HG03039 (cell line): ENCODE results near the gene TAAR5.
"Not testable (repeated sequence)": the region's sequence is repeated elsewhere in the genome, so short reads cannot be mapped to it uniquely, and the experiment has no call there.

Experiments
- ATAC-seq: cut with Tn5 transposase; IDR thresholded peaks from one replicate; pipeline ENCODE4 v1.9.1; 2021; ENCODE audit warnings: mild to moderate bottlenecking, moderate library complexity; ENCODE audit not compliant: unreplicated experiment

TAAR5 gene, protein sequence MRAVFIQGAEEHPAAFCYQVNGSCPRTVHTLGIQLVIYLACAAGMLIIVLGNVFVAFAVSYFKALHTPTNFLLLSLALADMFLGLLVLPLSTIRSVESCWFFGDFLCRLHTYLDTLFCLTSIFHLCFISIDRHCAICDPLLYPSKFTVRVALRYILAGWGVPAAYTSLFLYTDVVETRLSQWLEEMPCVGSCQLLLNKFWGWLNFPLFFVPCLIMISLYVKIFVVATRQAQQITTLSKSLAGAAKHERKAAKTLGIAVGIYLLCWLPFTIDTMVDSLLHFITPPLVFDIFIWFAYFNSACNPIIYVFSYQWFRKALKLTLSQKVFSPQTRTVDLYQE

DNA sequence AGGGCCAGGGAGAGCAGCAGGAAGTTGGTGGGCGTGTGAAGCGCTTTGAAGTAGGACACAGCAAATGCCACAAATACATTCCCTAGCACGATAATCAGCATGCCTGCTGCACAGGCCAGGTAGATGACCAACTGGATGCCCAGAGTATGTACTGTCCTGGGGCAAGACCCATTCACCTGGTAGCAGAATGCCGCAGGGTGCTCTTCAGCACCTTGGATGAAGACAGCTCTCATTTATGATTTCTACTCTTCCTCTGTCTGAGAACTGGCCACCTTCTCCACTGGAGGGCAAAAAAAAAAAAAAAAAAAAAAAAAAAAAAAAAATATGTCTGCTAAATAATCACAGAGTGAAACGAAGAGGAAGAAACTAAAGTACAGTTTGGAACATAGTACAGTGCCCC is at the start of gene TAAR5:
TAAR5 (minus strand) TSS at position 288 of the 400 bp plus-strand sequence; CDS start at position 233, 55 bp downstream.
- ATAC-seq = no peak

DNA sequence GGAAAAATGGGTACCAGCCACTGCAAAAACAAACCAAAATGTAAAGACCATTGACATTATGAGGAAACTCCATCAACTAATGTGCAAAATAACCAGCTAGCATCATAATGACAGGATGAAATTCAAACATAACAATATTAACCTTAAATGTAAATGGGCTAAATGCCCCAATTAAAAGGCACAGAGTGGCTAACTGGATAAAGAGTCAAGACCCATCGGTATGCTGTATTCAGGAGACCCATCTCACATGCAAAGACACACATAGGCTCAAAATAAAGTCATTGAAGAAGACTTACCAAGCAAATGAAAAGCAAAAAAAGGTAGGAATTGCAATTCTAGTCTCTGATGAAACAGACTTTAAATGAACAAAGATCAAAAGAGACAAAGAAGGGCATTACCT is 47.6 kb upstream of the TAAR5 start:
- ATAC-seq = not testable (repeated sequence)

DNA sequence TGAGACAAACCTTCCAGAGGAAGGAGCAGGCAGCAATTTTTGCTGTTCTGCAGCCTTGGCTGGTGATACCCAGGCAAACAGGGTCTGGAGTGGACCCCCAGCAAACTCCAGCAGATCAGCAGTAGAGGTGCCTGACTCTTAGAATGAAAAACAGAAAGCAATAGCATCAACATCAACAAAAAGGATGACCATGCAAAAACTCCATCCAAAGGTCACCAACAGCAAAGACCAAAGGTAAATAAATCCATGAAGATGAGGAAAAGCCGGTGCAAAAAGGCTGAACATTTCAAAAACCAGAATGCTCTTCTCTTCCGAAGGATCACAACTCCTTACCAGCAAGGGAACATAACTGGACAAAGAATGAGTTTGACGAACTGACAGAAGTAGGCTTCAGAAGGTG is 46.4 kb upstream of the TAAR5 start:
- not testable (repeated sequence) for ATAC-seq

DNA sequence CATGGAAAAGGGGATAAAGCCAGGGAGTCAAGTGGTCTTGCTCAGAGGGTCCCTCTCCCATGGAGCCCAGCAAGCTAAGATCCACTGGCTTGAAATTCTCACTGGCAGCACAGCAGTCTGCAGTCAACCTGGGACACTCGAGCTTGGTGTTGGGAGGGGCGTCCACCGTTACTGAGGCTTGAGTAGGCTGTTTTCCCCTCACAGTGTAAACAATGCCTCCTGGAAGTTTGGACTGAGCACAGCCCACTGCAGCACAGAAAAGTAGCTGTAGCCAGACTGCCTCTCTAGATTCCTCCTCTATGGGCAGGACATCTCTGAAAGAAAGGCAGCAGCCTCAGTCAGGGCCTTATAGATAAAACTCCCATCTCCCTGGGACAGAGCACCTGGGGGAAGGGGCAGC is 45.7 kb upstream of the TAAR5 start:
- ATAC-seq = not testable (repeated sequence)

DNA sequence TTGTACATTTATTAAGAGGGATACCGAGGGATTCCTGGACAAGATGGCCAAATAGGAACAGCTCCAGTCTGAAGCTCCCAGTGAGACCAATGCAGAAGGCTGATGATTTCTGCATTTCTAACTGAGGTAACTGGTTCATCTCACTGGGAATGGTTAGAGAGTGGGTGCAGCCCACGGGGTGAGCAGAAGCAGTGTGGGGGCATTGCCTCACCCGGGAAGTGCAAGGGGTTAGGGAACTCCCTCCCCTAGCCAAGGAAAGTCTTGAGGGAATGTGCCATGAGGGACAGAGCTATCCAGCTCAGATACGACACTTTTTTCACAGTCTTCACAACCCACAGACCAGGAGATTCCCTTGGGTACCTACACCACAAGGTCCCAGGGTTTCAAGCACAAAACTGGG is 45.3 kb upstream of the TAAR5 start:
- ATAC-seq = no peak

DNA sequence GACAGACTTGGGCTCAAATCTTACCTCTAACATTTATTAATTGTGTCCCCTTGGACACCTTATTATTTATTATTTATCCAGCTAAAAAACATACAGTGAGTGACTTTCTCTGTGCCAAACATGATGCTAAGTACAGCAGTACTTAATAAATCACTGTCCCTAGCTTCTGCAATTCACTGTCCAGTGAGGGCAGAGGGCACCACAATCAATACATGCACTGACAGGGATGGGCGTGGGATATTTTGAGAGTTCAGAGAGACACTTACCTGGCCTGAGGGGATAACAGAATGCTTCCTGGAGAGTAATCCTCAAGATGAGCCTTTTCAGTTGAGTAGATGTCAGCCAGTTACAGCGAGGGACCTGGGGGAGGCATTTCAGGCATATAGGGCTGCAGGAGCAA is 43.8 kb upstream of the TAAR5 start:
- no peak for ATAC-seq

DNA sequence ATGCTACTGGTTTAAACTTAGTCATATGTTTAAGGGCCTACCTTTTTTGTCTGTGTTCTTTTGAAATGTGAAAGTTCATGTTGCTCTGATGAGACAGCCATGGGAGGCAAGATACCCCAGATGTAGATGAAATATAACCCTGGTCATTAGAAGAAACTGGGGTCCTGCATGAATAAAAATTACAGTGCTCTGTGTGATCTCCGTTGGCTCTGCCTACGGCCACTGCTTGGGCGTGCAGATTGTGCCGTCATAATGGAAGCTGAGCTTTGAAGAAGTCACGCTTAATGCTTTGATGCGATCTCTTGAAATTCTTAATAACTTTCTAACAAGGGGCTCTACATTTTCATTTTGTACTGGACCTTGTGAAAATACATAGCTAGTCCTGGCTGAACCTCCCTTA is 34.6 kb upstream of the TAAR5 start, which contains the start of gene TAAR2:
TAAR2 (minus strand) TSS at position 101 of the 400 bp plus-strand sequence; CDS start at position 101, 0 bp downstream.
- ATAC-seq = no peak

DNA sequence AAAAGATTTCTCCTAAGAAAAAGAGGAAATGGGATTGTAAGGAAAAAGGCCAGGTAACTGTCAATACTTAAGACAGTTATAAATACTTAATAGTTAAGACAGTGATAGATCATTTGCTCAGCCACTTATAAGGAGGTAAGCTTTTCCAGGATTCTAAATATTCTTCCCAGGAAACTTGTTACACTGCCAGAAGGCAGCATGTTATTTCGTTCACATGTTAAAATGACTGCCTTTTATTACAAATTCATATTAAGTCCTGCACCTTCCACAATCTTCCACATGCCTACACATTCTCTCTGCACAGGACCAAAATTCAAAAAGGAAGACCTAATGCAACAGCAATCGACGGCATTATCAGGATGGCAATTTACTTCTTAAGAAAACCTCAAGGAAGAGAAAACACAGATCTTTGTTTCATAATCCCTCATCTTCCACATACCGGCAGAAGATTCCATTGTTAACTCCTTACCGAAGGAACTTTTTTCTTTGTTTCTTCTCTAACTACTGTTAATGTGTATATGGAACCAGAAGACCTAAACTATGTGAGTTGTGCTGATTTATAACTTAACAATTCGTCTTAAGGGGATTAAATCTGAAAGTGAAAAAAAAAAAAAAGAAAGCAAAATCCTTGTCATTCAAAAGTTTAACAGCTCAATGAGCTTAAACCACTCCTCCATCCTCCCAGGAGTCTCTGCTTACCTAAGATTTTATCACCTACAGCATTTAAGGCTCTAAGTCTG is 33.7 kb upstream of the TAAR5 start:
- no peak for ATAC-seq

DNA sequence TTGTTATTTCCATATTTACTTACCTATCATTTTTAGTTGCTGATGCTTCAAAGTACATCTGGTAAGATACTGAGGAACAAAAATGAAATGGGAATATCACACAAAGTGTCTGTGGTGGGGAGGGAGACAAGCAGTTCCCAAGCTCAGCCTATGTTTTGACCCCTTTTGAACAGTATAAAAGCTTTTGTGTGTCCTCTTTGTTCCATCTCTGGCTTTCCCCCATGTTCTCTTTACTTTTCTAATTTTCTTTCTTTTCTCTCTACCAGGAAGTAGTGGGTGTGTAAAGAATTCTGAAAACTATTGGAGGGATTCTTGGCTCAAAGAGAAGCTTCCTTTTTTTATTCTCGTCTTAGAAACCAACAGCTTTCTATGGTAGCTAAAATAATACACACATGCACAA is 27.1 kb upstream of the TAAR5 start:
- no peak for ATAC-seq

DNA sequence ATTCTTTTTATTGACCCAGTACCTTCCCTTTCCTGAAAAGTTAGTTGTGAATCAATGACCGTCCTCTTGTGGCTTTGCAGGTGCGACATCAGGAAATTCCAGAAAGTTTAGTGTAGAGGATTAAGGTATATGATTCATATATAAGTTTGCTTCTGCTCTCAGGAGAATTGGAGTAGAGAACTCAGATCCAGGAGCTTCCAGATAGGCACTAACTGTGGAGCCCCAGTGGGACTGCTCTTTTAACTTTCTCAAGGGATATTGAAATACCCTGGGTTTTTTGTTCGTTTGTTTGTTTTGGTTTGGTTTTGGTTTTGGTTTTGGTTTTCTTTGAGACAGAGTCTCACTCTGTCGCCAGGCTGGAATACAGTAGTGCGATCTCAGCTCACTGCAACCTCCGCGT is 25.0 kb upstream of the TAAR5 start:
- no peak for ATAC-seq

DNA sequence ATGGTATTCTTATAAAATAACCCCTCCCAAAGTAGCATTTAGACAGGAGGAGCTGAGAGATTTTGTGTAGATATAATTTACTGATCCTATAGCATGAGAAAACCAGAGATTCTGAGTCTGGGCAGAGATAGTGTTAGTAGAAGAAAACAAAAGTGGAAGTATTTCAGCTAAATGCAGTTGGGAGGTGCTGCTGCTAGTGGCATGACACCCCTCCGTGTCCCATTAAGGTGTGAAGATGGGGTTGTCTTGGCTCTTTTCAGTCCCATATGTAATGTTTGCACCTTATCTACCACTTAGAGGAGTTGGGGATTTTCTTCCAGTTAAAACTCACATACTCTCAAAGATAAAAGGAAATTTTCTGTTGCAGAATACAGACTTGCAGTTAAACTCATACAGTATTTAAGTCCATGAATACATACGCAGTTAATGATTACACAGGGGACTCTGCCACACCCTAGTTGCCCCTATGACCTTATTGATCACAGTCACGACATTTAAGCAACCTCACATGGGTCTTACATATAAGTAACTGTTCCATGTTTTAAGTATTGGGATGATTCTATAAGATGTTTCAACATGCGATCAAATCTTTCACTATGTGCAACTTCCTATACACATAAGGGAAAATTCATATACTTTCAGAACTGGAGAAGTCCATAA is 23.0 kb upstream of the TAAR5 start:
- no peak for ATAC-seq

DNA sequence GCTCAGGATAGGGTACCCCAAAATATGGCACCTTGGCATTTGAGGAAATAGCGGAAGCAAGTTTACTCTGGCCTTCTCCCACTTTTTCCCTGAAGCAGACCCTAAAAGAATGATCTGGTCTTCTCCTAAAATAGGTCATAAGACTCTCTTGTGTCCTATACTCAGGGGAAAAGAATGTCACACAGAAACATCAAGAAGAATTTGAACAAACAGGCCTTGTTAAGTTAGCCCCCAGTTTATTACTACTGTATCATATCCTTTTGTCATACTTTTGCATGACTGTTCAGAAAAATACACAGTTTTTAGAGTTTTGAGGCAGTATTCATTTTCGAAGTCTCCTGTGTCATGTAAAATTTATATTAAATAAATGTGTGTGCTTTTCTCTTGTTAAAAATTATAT is 22.1 kb upstream of the TAAR5 start:
- no peak for ATAC-seq

DNA sequence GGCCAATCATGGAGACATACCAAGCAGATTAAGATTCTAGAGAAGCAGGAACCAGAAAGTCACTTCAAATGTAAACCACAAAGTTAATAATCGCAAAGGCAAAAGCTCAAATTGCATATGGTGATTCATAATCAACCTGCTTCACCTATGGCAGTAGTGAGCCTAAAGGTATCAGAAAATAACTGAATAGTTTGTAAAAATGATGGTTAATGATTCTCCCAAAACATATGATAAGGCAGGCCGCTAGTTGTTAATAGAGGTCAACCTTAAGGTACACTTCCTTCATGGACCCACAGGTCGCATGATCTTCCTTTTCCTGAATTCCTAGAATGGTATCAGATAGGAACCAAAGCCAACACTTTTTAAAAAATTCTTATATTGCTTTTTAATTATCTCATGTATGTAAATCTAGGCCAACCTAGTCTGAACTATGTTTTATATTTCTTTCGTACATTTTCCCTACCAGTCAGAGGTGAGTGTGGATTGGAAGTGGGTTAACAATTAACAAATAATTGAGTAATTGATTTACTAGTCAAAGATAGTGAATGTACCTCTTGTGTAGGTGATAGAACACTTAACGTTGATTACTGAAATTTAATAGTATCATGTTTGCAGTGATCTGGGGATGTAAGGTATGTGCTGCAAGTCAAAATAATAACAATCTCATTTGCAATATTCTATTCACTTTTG is 18.1 kb upstream of the TAAR5 start:
- no peak for ATAC-seq

DNA sequence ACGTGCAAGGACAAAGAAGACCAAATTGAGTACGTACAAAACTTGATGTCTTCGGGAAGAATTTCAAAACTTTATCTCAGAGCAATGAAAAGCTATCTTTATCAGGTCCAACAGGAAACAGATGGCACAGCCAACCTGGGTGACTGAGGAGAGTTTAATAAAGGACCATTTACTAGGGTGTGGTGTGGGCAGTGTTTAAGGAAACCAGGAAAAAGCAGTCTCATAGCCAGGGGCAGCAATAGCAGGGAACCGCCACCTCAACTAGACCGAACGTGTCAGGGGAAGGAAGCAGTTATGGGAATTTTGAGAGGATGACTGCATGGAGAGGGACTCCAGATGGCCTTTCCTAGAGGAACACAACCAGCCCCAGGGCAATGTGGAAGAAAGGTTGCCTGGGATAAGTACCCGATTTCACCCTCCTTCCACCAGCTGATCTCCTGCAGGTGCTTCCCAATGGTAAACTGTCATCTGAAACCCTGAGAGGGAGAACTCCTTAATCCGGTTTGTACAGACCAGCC is 15.2 kb upstream of the TAAR5 start:
- ATAC-seq = no peak

DNA sequence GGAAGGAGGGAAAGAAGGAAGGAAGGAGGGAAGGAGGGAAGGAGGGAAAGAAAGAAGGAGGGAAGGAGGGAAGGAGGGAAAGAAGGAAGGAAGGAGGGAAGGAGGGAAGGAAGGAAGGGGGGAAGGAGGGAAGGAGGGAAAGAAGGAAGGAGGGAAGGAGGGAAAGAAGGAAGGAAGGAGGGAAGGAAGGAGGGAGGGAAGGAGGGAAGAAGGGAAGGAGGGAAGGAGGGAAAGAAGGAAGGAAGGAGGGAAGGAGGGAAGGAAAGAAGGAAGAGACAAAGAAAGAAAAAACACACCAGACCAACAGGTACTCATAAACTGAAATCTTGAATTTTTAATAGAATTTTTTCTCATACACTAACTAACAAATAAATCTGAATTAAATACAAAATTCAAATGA is 11.4 kb upstream of the TAAR5 start:
- not testable (repeated sequence) for ATAC-seq

DNA sequence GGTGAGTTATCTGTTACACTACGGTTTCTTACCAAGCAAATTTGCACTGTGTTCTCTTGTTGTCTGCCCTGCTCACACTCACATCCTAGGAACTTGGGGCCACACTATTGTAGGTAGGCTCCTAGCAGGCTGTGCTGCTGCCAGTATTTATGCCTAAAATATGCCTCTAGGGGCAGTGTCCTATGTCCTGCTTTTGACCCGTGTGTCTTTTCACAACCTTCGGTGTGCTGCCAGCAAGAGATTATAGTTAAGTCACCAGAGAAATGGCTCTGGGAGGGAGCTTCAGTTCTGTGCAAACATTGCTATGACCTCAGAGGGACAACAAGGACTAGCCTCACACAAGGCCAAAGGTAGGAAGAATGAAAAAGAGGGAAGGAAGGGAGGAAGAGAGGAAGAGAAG is 8.9 kb upstream of the TAAR5 start:
- no peak for ATAC-seq

DNA sequence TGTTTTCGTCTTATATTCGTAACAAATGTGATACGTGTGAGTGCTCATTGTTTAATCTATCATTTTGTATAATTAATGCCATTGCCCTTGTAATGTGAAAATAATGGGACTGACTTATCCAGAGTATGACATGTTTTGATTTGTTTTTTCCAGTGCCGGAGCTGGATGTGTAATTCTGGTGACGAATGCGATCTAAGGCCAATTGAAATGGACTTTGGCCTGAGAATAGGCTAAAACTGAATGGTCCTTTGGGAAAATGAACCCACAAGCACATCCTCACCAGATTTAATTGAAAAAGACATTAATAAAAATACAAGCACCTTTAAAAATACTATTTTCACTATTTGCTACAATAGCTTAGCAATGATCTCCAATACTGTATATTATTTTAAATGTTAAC is 6.7 kb upstream of the TAAR5 start:
- no peak for ATAC-seq

DNA sequence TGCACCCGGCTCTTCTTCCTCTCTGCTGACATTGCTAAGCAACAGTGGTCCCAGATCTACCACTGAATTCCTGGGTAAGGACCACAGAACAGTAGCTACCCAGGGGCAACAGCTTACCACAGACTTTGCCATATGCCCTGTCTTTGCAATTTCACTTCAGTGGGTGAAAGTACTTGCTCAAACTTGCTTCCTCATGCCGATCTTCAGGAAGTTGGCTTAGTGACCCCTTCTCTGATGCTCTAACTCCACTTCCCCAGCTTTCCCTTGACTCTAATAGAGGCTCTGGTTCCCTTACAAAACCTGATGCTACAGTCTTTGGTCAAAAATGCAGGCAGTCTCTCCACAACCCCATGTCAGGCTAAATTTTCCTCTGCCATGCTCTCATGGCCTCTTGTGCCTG is 3.3 kb upstream of the TAAR5 start:
- ATAC-seq = no peak

DNA sequence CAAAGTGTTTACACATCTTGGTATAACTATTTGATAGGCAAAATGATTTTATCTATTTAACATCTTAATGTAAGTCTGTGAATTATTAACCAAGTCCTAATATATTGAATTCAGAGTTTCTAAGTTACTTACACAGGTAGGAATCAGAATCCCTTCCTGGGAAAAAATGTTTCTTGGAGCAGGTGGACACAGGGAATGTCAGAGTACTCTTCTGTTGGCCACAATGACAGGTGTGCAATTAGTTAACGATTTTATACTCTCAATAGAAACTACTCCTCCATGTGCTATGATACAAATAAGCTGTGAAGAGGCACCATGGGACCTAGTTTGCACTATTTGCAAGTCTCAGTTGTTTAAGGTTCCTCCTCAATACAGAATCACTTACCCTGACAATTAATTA is 821 bp upstream of the TAAR5 start:
- ATAC-seq = no peak

DNA sequence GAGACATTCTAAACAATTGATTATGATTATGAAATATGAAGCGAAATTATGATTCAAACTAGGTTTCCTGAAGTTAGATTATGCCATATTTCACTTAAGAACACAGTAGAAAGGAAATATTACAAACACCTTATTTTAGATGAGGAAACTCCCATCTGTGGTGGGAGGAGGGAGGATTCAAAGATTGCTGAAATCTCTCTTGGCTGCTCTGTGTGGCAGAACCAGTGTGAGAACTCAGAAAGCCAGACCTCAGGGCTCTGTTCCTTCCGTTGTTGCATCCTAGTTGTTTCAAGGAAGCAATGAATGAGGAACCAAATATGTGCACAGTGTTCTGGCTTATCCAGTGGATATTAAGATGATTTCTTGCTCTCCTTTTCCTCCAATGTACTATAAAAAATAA is 2.1 kb downstream of the TAAR5 start:
- no peak for ATAC-seq

DNA sequence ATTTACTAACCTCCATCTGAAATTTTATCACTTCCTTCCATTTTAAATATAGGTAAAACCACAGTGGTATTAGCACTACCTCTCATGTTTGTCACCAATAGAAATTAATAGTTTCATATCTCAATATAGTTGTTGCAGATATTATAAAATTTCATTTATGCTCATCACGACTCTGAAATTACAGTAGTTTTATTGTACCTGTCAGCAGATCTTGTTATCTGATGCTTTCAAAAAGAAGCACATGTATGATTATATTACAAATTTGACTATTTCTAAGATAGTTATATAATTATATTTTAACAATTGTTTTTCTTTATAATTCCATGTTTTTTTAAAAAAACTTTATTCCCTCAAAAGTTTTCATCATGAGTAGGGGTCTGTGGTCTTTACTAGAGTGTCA is 4.8 kb downstream of the TAAR5 start:
- no peak for ATAC-seq
